Measurements from ENCODE around the gene ASF1B.

The ASF1B gene

DNA sequence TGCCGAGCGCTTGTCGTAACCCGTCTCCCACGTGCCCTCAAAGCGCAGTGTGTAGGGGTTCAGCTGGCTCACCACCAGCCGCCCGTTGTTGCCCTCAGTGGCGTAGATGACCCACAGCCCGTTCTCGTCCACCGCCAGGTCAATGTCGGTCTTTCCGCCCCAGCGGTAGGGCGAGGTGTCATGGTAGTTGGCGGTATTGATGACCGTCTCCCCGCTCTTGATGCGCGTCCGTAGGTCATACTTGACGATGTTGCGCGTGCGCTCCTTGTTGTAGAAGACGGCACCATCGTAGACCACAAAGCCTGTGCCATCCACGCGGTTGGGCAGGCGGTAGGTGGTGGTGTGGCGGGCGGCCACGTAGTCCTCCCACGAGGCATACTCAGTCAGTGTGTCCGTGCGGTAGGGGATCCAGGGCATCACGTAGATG, 26.5 kb upstream of the ASF1B start:
- Histone ChIP-seq H3K27ac (ENCODE audit: low read depth, low read length) (no peak overlapping the region), H3F3A (ENCODE audit: insufficient read depth) (no peaks in the 10 kb centered on the region), H3K4me3 (ENCODE audit: insufficient read depth, low read length, poor library complexity, severe bottlenecking) (no peak overlapping the region), H3K9me3 (ENCODE audit: insufficient read depth, low read length) (no peaks in the 10 kb centered on the region), H3K4me2 (ENCODE audit: low read depth, low read length, poor library complexity, severe bottlenecking) (no peak overlapping the region), H4K20me1 (ENCODE audit: low read depth, low read length) (no peaks in the 10 kb centered on the region), H3K9ac (ENCODE audit: low read length) (no peak overlapping the region), H2AFZ (ENCODE audit: low read depth, low read length, severe bottlenecking) (no peak overlapping the region), H3K27me3 (ENCODE audit: low read length) (no peaks in the 10 kb centered on the region), H3K9me2 (replicated peaks; ENCODE audit: insufficient read depth, low read length) (no peaks in the 10 kb centered on the region), H3K79me2 (ENCODE audit: insufficient read depth, low read length) (no peaks in the 10 kb centered on the region), H3K36me3 (ENCODE audit: low read length) (no peaks in the 10 kb centered on the region)
- no peak for TF ChIP-seq EZH2phosphoT487 (conservative IDR thresholded peaks at IDR 0.05; ENCODE audit: low read length)
- TF ChIP-seq, protein P1, sequence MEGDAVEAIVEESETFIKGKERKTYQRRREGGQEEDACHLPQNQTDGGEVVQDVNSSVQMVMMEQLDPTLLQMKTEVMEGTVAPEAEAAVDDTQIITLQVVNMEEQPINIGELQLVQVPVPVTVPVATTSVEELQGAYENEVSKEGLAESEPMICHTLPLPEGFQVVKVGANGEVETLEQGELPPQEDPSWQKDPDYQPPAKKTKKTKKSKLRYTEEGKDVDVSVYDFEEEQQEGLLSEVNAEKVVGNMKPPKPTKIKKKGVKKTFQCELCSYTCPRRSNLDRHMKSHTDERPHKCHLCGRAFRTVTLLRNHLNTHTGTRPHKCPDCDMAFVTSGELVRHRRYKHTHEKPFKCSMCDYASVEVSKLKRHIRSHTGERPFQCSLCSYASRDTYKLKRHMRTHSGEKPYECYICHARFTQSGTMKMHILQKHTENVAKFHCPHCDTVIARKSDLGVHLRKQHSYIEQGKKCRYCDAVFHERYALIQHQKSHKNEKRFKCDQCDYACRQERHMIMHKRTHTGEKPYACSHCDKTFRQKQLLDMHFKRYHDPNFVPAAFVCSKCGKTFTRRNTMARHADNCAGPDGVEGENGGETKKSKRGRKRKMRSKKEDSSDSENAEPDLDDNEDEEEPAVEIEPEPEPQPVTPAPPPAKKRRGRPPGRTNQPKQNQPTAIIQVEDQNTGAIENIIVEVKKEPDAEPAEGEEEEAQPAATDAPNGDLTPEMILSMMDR (IDR thresholded peaks at IDR 0.05; ENCODE audit: insufficient read depth, low read length, poor library complexity, severe bottlenecking), result no peak

GRCh38 chr19:14161305-14161704, 24.9 kb upstream of the ASF1B start:
- Histone ChIP-seq H3K27me3 (ENCODE audit: low read length) (no peaks in the 10 kb centered on the region), H3K4me2 (ENCODE audit: low read depth, low read length, poor library complexity, severe bottlenecking) (no peak overlapping the region), H3K36me3 (ENCODE audit: low read length) (no peaks in the 10 kb centered on the region)

GRCh38 chr19:14160017-14160703, 23.8 kb upstream of the ASF1B start:
- Histone ChIP-seq H3K27me3 (ENCODE audit: low read length) (no peaks in the 10 kb centered on the region), H3K4me2 (ENCODE audit: low read depth, low read length, poor library complexity, severe bottlenecking) (no peak overlapping the region), H2AFZ (ENCODE audit: low read depth, low read length, severe bottlenecking) (no peak overlapping the region), H3F3A (ENCODE audit: insufficient read depth) (no peaks in the 10 kb centered on the region), H3K27ac (ENCODE audit: low read depth, low read length) (no peak overlapping the region), H3K9ac (ENCODE audit: low read length) (no peak overlapping the region), H3K79me2 (ENCODE audit: insufficient read depth, low read length) (no peaks in the 10 kb centered on the region), H3K4me3 (ENCODE audit: insufficient read depth, low read length, poor library complexity, severe bottlenecking) (no peak overlapping the region), H3K9me3 (ENCODE audit: insufficient read depth, low read length) (no peaks in the 10 kb centered on the region), H3K9me2 (replicated peaks; ENCODE audit: insufficient read depth, low read length) (no peaks in the 10 kb centered on the region), H3K36me3 (ENCODE audit: low read length) (no peaks in the 10 kb centered on the region), H4K20me1 (ENCODE audit: low read depth, low read length) (no peaks in the 10 kb centered on the region)
- no peak for TF ChIP-seq EZH2phosphoT487 (conservative IDR thresholded peaks at IDR 0.05; ENCODE audit: low read length)
- TF ChIP-seq, protein P1 (IDR thresholded peaks at IDR 0.05; ENCODE audit: insufficient read depth, low read length, poor library complexity, severe bottlenecking), result no peak

More at GRCh38 chr19:14161305-14161704, 24.9 kb upstream of the ASF1B start:
- no peaks in the 10 kb centered on the region for H3K9me3 ChIP-seq (ENCODE audit: insufficient read depth, low read length)
- no peak overlapping the region for H3K9ac ChIP-seq (ENCODE audit: low read length)
- H3K27ac ChIP-seq (ENCODE audit: low read depth, low read length), result no peak overlapping the region
- no peaks in the 10 kb centered on the region for H3K9me2 ChIP-seq (replicated peaks; ENCODE audit: insufficient read depth, low read length)
- no peaks in the 10 kb centered on the region for H3F3A ChIP-seq (ENCODE audit: insufficient read depth)
- no peaks in the 10 kb centered on the region for H4K20me1 ChIP-seq (ENCODE audit: low read depth, low read length)
- TF ChIP-seq, protein P1 (IDR thresholded peaks at IDR 0.05; ENCODE audit: insufficient read depth, low read length, poor library complexity, severe bottlenecking), result no peak
- TF ChIP-seq EZH2phosphoT487 (conservative IDR thresholded peaks at IDR 0.05; ENCODE audit: low read length), result no peak
- no peak overlapping the region for H2AFZ ChIP-seq (ENCODE audit: low read depth, low read length, severe bottlenecking)
- no peak overlapping the region for H3K4me3 ChIP-seq (ENCODE audit: insufficient read depth, low read length, poor library complexity, severe bottlenecking)
- H3K79me2 ChIP-seq (ENCODE audit: insufficient read depth, low read length), result no peaks in the 10 kb centered on the region
